GM19397 (cell line): ENCODE measurements around the gene MUS81.

ENCODE experiments used
- ATAC-seq: cut with Tn5 transposase; IDR thresholded peaks from one replicate; pipeline ENCODE4 v1.9.1; 2021; ENCODE audit warnings: mild to moderate bottlenecking, moderate library complexity; ENCODE audit not compliant: unreplicated experiment

Gene MUS81

GRCh38 chr11:65859812-65860277 is 388 bp upstream of the MUS81 start:
- ATAC-seq: no peak

- no peak for ATAC-seq
Observed at GRCh38 chr11:65861165-65861505, 902 bp downstream of the MUS81 start.

DNA sequence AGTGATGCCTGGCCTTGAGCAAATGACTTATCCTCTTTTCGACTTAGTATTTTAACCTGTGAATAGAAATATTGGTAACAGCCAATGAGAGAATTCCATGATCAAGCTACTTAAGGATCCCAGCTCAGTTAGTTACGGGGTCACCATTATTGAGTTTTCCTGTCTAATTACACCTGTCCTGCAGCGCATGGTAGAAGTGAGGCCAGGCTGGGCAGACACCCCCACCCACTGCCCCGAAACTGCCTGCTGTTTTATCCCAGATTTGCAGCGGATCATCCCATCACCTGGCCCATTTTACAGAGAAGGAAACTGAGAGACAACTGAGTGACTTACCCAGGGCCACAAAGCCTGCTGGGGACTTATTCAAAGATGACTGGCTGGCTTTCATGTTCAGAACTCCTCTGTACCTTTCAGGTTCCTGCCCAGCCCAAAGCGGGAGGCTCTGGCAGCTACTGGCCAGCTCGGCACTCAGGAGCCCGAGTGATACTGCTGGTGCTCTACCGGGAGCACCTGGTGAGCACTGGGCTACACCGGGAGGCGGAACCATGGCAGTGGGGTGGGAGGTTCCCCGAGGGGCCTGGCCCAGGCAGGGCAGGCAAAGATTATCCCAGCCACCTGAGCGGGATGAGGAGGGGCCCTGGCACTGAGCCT is 1.4 kb downstream of the MUS81 start:
- no peak for ATAC-seq

GRCh38 chr11:65862191-65862735 is 2.0 kb downstream of the MUS81 start:
- ATAC-seq: no peak

GRCh38 chr11:65862941-65863888 is 3.0 kb downstream of the MUS81 start:
- ATAC-seq: no peak

DNA sequence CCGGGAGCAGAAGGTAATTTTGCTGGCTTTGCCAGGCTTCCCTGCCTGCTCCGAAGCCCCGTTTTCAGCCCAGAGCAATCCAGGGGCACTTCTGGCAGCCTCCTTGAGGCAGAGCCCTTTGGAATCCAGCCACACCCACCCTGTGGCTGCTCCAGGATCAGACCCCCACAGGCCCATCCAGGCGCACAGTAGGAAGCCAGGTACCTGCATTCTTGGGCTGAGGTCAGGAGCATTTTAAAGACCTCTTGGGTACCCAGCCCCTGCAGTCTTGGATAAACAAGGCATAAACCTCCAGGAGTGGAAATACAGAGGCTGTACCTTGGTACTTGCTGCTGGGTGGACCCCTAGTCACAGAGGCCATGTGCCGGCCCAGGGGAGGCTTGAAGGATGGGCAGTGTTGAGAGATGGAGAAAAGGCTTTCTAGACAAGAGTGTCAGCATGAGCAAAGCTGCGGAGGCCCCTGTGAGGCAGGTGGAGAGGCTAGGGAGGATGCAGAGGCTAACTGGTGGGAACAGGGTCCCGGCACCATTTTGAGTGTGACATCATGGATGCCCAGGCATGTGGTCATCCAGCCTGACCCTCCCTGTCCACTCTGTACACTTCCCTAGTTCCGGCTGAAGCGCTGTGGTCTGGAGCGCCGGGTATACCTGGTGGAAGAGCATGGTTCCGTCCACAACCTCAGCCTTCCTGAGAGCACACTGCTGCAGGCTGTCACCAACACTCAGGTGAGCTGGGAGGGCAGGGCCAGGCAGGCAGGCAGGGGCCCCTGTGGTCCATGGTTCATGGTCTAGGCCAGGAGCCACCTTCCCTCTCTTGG is 3.9 kb downstream of the MUS81 start:
- ATAC-seq: no peak

- ATAC-seq: no peak
Observed at GRCh38 chr11:65864706-65865471, 4.7 kb downstream of the MUS81 start.

GRCh38 chr11:65865550-65866172 is 5.4 kb downstream of the MUS81 start:
- no peak for ATAC-seq

- ATAC-seq: no peak
Observed at GRCh38 chr11:65866509-65867283, 6.5 kb downstream of the MUS81 start.

GRCh38 chr11:65867284-65868071 is 7.2 kb downstream of the MUS81 start:
- ATAC-seq: no peak

- ATAC-seq: no peak
Observed at GRCh38 chr11:65868076-65868667, 7.9 kb downstream of the MUS81 start.

DNA sequence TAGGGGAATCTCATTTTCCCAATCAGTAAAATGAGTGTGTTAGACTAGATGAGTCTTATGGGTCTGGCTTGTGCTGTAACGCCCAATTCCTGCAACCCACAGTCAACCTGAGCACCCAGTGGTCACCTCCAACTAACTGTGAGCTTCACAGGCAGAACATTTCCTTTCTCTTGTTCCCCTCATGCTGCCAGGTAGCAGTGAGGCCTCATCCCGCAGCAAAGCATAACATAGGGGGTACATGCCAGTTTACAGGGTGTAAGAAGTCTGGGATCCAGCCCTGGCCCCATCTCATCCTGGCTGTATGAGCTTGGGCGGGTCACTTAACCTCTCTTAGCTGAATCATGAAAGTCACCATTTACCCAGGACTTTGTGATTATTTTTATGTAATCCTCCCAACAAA is 8.7 kb downstream of the MUS81 start:
- ATAC-seq: no peak

DNA sequence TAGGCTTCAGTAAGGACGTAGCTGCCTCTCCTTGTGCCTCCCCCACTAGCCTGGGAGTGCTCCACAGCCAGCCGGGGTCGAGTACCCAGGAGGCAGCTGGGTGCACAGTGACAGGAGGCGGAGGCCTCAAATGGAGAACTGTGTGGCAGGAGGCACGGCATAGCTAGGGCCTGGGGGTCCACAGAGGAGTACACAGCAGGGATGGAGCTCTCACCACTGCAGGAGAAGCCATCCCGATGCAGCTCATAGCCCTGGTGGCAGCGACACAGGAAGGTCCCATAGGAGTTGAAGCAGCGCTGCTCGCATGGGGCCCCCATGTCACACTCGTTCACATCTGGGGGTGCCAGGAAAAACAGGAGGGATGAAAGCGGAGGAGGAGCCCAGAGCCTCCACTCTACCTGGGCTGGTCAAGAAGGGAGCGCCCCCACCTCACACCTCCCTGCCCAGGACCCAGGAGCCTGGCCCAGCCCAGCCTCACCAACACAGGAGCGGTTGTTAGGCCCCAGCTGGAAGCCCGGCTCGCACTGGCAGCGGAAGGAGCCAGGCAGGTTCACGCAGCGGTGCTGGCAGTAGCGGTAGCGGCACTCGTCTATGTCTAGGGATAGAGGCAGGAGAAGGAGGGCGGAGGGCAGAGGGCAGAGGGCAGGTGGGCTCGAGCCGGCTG is 9.5 kb downstream of the MUS81 start:
- no peak for ATAC-seq

DNA sequence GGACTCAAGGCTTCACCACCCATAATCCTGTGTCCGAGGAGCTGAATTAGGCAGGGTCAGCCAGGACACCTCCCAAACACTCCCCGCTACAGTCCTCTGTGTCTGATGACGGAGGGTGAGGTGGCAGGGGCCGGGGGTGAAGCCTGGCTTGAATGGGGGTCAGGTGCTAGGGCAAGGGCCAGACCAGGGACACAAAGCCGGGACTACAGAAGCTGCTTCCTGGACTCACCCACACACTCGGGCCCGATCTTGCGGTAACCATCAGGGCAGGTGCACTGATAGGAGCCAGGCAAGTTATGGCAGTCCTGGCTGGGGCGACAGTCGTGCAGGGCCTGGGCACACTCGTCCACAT is 10.1 kb downstream of the MUS81 start:
- ATAC-seq: no peak

- ATAC-seq: no peak
Observed at GRCh38 chr11:65870706-65871681, 10.8 kb downstream of the MUS81 start.

- no peak for ATAC-seq
Observed at GRCh38 chr11:65871811-65872548, 11.7 kb downstream of the MUS81 start.
